ENCODE results near the gene MAN2B1.
"Not testable (repeated sequence)": the region's sequence is repeated elsewhere in the genome, so short reads cannot be mapped to it uniquely, and the experiment has no call there.

Gene MAN2B1

GRCh38 chr19:12687496-12688196, 21.1 kb upstream of the MAN2B1 start, which contains the start of gene GNG14:
TSS of gene GNG14 (plus strand) at chr19:12687998. CDS start at chr19:12688049, 51 bp downstream.
- Histone ChIP-seq H3K4me3 (ENCODE audit: low read length) (no peak within 1 kb of the TSS), H3K27me3 (ENCODE audit: control insufficient read depth, insufficient read depth, low read length) (no peaks in the 10 kb centered on the region), H3K9ac (ENCODE audit: low read depth, low read length) (no peak within 1 kb of the TSS), H3K9me3 (replicated peaks; ENCODE audit: low read length) (no peaks in the 10 kb centered on the region), H3K4me1 (ENCODE audit: control insufficient read depth, insufficient read depth, low read length) (no peaks in the 10 kb centered on the region), H3K4me2 (ENCODE audit: low read length) (no peak within 1 kb of the TSS), H3K36me3 (ENCODE audit: insufficient read depth, low read length) (no peaks in the 10 kb centered on the region)

DNA sequence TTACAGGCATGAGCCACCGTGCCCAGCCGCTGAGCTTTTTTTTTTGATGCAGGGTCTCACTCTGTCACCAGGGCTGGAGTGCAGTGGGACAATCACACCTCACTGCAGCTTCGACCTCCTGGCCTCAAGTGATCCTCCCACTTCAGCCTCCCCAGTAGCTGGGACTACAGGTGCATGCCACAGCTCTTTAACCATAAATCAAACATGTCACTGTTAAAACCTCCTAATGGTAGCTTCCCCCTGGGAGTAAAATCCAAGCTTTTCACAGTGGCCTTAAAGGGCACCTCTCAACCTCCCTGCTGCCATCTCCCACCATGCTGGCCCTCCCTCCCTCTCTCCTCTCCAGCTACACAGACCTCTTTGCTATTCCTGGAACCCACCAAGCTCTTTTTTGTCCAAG, 19.3 kb upstream of the MAN2B1 start:
- H3K36me3 ChIP-seq (ENCODE audit: insufficient read depth, low read length): no peaks in the 10 kb centered on the region
- H3K4me3 ChIP-seq (ENCODE audit: low read length): no peak overlapping the region
- no peak overlapping the region for H3K4me2 ChIP-seq (ENCODE audit: low read length)
- no peaks in the 10 kb centered on the region for H3K27me3 ChIP-seq (ENCODE audit: control insufficient read depth, insufficient read depth, low read length)
- H3K4me1 ChIP-seq (ENCODE audit: control insufficient read depth, insufficient read depth, low read length): no peaks in the 10 kb centered on the region
- no peak overlapping the region for H3K9ac ChIP-seq (ENCODE audit: low read depth, low read length)
- H3K9me3 ChIP-seq (replicated peaks; ENCODE audit: low read length): no peaks in the 10 kb centered on the region

DNA sequence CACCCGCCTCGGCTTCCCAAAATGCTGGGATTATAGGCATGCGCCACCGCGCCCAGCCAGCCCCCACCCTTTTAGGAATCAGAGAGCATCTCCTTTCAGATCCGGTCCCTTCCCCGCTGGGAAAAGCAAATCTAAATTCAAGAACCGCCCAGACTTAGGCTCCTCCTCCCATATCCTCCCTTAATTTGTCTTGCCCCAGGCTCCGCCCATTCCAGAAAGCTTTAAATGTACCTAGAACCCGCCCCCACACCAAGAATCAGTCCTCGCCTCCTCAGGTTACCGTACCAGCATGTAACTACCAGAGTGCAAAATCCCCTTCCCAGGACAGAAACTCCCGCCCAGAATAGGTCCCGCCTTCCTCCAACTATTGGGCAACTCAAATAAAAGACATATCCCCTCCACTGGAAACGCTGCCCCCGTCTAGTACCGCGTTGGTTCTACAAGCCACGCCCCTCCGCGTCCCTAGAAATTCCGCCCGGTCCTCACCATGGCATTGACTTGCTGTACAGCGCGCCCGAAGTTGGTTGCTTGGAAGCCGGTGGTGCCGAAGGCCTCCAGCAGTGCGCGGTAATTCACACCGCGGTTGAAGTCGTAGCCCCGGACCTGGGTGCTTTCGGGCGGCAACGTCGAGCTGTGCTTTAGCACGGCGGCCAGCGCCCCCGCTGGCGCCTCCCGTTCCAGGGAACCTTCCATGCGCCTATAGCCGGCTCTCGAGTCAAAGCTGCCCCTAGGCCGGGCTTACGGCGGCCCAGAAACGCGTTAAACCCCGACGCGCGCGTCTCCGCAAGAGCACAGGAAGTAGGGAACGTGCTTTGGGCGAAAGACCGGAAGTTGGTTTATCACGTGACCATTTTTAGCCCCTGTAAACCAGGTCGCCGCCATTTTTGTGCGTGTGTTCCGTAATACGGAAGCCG, 14.8 kb upstream of the MAN2B1 start, which contains the start of gene DHPS:
Gene DHPS, minus strand, starts transcription at position 807 of the 914 bp plus-strand sequence. Its CDS starts 114 bp downstream, at position 693.
- peak within 1 kb of the TSS; percentile 93 for H3K4me2 ChIP-seq (ENCODE audit: low read length)
- H3K4me3 ChIP-seq (ENCODE audit: low read length): peak within 1 kb of the TSS; percentile 91
- peaks cover 27% of the 10 kb centered on the region for H3K36me3 ChIP-seq (ENCODE audit: insufficient read depth, low read length)
- H3K9me3 ChIP-seq (replicated peaks; ENCODE audit: low read length): no peaks in the 10 kb centered on the region
- H3K4me1 ChIP-seq (ENCODE audit: control insufficient read depth, insufficient read depth, low read length): no peaks in the 10 kb centered on the region
- peak within 1 kb of the TSS; percentile 98 for H3K9ac ChIP-seq (ENCODE audit: low read depth, low read length)
- no peaks in the 10 kb centered on the region for H3K27me3 ChIP-seq (ENCODE audit: control insufficient read depth, insufficient read depth, low read length)

DNA sequence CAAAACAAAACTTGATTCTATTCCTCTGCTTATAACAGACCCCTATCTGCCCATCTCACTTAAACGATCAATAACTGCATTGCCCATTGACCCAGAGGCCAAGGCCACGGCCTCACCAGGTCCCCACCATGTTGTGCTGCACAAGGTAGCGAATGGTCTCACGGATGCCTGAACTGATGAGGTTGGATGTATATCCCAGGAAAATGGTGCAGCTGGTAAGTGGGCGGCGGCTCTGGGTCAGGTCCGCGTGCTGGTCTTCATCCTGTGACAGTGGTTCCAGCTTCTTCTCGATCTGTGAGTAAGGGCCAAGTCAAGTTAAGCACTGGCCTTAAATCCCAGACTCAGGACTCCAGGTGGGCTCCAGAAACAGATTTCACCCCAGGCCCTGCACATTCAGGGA, 13.5 kb upstream of the MAN2B1 start:
- peak overlapping the region; percentile 1 for H3K4me2 ChIP-seq (ENCODE audit: low read length)
- no peak overlapping the region for H3K4me3 ChIP-seq (ENCODE audit: low read length)
- H3K36me3 ChIP-seq (ENCODE audit: insufficient read depth, low read length): peaks cover 39% of the 10 kb centered on the region
- H3K9me3 ChIP-seq (replicated peaks; ENCODE audit: low read length): no peaks in the 10 kb centered on the region
- H3K27me3 ChIP-seq (ENCODE audit: control insufficient read depth, insufficient read depth, low read length): no peaks in the 10 kb centered on the region
- H3K9ac ChIP-seq (ENCODE audit: low read depth, low read length): no peak overlapping the region
- H3K4me1 ChIP-seq (ENCODE audit: control insufficient read depth, insufficient read depth, low read length): no peaks in the 10 kb centered on the region

- H3K4me3 ChIP-seq (ENCODE audit: low read length); H3K4me2 ChIP-seq (ENCODE audit: low read length); H3K9me3 ChIP-seq (replicated peaks; ENCODE audit: low read length); H3K27me3 ChIP-seq (ENCODE audit: control insufficient read depth, insufficient read depth, low read length); H3K9ac ChIP-seq (ENCODE audit: low read depth, low read length); H3K4me1 ChIP-seq (ENCODE audit: control insufficient read depth, insufficient read depth, low read length): not testable (repeated sequence)
- peaks cover 49% of the 10 kb centered on the region for H3K36me3 ChIP-seq (ENCODE audit: insufficient read depth, low read length)
Measured at GRCh38 chr19:12678039-12678438, 11.5 kb upstream of the MAN2B1 start.

DNA sequence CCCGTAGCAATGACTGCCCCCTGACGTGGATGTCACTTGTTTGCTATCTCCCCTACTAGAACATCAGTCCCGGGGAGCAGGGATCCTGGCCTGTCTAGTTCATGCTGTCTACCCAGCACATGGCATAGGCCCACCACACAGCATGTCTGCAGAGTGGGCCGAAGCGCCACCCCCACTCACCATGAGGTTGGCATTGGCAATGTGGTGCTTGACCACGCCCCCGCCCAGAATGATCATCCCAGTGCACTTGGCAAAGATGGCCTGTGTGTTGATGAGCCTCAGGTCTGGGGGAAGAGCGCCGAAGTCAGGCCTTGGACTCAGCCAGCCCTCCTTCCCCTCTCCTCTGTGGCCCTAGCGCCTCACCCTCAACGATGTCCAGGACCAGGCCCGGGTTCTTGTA, 10.4 kb upstream of the MAN2B1 start:
- Histone ChIP-seq H3K36me3 (ENCODE audit: insufficient read depth, low read length) (peaks cover 50% of the 10 kb centered on the region), H3K4me2 (ENCODE audit: low read length) (no peak overlapping the region), H3K9ac (ENCODE audit: low read depth, low read length) (no peak overlapping the region), H3K9me3 (replicated peaks; ENCODE audit: low read length) (no peaks in the 10 kb centered on the region), H3K4me1 (ENCODE audit: control insufficient read depth, insufficient read depth, low read length) (no peaks in the 10 kb centered on the region), H3K4me3 (ENCODE audit: low read length) (no peak overlapping the region), H3K27me3 (ENCODE audit: control insufficient read depth, insufficient read depth, low read length) (no peaks in the 10 kb centered on the region)

GRCh38 chr19:12676384-12676792, 9.8 kb upstream of the MAN2B1 start:
- Histone ChIP-seq H3K4me3 (ENCODE audit: low read length) (no peak overlapping the region), H3K4me2 (ENCODE audit: low read length) (no peak overlapping the region), H3K9ac (ENCODE audit: low read depth, low read length) (no peak overlapping the region), H3K36me3 (ENCODE audit: insufficient read depth, low read length) (peaks cover 50% of the 10 kb centered on the region), H3K9me3 (replicated peaks; ENCODE audit: low read length) (no peaks in the 10 kb centered on the region), H3K27me3 (ENCODE audit: control insufficient read depth, insufficient read depth, low read length) (no peaks in the 10 kb centered on the region), H3K4me1 (ENCODE audit: control insufficient read depth, insufficient read depth, low read length) (no peaks in the 10 kb centered on the region)

- H3K9ac ChIP-seq (ENCODE audit: low read depth, low read length): no peak overlapping the region
- H3K9me3 ChIP-seq (replicated peaks; ENCODE audit: low read length): no peaks in the 10 kb centered on the region
- no peak overlapping the region for H3K4me3 ChIP-seq (ENCODE audit: low read length)
- H3K27me3 ChIP-seq (ENCODE audit: control insufficient read depth, insufficient read depth, low read length): no peaks in the 10 kb centered on the region
- peaks cover 50% of the 10 kb centered on the region for H3K36me3 ChIP-seq (ENCODE audit: insufficient read depth, low read length)
- H3K4me2 ChIP-seq (ENCODE audit: low read length): no peak overlapping the region
- no peaks in the 10 kb centered on the region for H3K4me1 ChIP-seq (ENCODE audit: control insufficient read depth, insufficient read depth, low read length)
Measured at GRCh38 chr19:12675940-12676339, 9.4 kb upstream of the MAN2B1 start.

GRCh38 chr19:12675399-12675798, 8.9 kb upstream of the MAN2B1 start:
- no peak overlapping the region for H3K4me3 ChIP-seq (ENCODE audit: low read length)
- H3K9me3 ChIP-seq (replicated peaks; ENCODE audit: low read length): no peaks in the 10 kb centered on the region
- peaks cover 50% of the 10 kb centered on the region for H3K36me3 ChIP-seq (ENCODE audit: insufficient read depth, low read length)
- H3K4me2 ChIP-seq (ENCODE audit: low read length): no peak overlapping the region
- H3K27me3 ChIP-seq (ENCODE audit: control insufficient read depth, insufficient read depth, low read length): no peaks in the 10 kb centered on the region
- no peak overlapping the region for H3K9ac ChIP-seq (ENCODE audit: low read depth, low read length)
- peaks cover 3% of the 10 kb centered on the region for H3K4me1 ChIP-seq (ENCODE audit: control insufficient read depth, insufficient read depth, low read length)

DNA sequence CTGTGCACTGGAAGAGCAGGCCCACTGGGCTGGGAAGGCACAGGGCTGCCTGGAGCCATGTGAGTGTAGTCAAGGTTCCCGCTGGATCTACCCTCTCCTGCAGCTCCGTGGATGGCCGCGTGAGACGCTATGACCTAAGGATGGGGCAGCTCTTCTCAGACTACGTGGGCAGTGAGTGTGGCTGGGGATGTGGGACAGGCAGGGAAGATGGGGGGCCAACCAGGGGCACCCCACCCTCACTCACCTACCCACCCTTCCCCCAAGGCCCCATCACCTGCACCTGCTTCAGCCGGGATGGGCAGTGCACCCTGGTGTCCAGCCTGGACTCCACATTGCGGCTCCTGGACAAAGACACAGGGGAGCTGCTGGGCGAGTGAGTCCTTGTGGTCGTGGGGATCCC, 6.2 kb upstream of the MAN2B1 start:
- Histone ChIP-seq H3K4me1 (ENCODE audit: control insufficient read depth, insufficient read depth, low read length) (peaks cover 16% of the 10 kb centered on the region), H3K9me3 (replicated peaks; ENCODE audit: low read length) (no peaks in the 10 kb centered on the region), H3K27me3 (ENCODE audit: control insufficient read depth, insufficient read depth, low read length) (no peaks in the 10 kb centered on the region), H3K36me3 (ENCODE audit: insufficient read depth, low read length) (peaks cover 40% of the 10 kb centered on the region), H3K4me2 (ENCODE audit: low read length) (no peak overlapping the region), H3K9ac (ENCODE audit: low read depth, low read length) (no peak overlapping the region), H3K4me3 (ENCODE audit: low read length) (no peak overlapping the region)

DNA sequence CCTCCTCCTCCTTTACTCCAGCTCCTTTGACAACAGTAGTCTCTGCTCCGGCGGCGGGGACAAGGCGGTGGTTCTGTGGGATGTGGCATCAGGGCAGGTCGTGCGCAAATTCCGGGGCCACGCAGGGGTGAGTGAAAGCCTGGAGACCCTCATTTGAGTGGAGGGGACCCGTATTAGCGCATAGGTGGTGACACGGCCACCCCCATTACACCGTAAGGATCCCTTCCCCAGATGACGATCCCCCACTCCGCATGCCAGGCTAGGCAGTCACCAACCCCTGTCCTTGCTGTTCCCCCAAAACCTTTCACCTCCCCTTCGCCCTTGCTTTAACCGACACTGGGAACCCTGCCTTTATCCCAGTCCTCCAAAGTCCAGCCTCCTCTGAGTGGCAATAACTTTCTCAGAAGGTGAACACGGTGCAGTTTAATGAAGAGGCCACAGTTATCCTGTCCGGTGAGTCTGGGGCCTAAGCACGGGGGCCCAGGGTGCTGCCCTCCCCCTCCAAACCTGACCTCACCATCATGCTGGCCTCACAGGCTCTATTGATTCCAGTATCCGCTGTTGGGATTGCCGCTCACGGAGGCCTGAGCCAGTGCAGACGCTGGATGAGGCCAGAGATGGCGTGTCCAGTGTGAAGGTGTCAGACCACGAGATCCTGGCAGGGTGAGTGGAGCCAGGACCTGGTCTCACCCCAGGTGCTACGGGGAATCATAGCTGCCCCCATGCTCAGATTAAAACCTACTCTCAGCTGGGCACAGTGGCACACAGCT, 3.8 kb upstream of the MAN2B1 start:
- Histone ChIP-seq H3K36me3 (ENCODE audit: insufficient read depth, low read length) (peaks cover 19% of the 10 kb centered on the region), H3K9ac (ENCODE audit: low read depth, low read length) (peak overlapping the region; percentile 94), H3K27me3 (ENCODE audit: control insufficient read depth, insufficient read depth, low read length) (no peaks in the 10 kb centered on the region), H3K4me1 (ENCODE audit: control insufficient read depth, insufficient read depth, low read length) (peaks cover 17% of the 10 kb centered on the region), H3K4me2 (ENCODE audit: low read length) (peak overlapping the region; percentile 95), H3K9me3 (replicated peaks; ENCODE audit: low read length) (no peaks in the 10 kb centered on the region), H3K4me3 (ENCODE audit: low read length) (peak overlapping the region; percentile 87)
